ENCODE data around the gene MRPL43. TPM values are rescaled to one million over a fixed set of nuclear protein-coding genes. Genes with fewer than 3 reads are reported as not detected.

The MRPL43 gene
- total and polyA plus RNA-seq, 2 donors (not counting 1 experiment from before 2014, with no cell fraction given): 56.2 to 99.4 TPM

- Histone ChIP-seq H3K4me1 (ENCODE audit: control insufficient read depth in 2 of 2, insufficient read depth in 2 of 2, low read length in 2 of 2) (peaks cover 16 to 17% of the 10 kb centered on the region in 2 donors), H3K36me3 (replicated peaks in 1 of 2; ENCODE audit: control extremely low read depth in 1 of 2, control insufficient read depth in 1 of 2, extremely low read depth in 1 of 2, insufficient read depth in 2 of 2, low read length in 1 of 2) (no peaks in the 10 kb centered on the region), H3K9me3 (ENCODE audit: control extremely low read depth in 1 of 3, control insufficient read depth in 2 of 3, insufficient read depth in 1 of 3, low read length in 2 of 3) (no peaks in the 10 kb centered on the region), H3K4me3 (ENCODE audit: control extremely low read depth in 1 of 5, extremely low read depth in 1 of 5, insufficient read depth in 1 of 5, low read depth in 2 of 5, low read length in 4 of 5) (no peak overlapping the region), H2AFZ (ENCODE audit: insufficient read depth, low read depth, low read length, poor library complexity, severe bottlenecking) (no peak overlapping the region), H3K27me3 (replicated peaks in 1 of 4; ENCODE audit: control extremely low read depth in 1 of 4, control insufficient read depth in 3 of 4, insufficient read depth in 4 of 4, low read length in 3 of 4) (peaks cover 0 to 33% (median 22%) of the 10 kb centered on the region in 4 experiments), H3K9ac (ENCODE audit: low read length) (no peak overlapping the region), H3K4me2 (replicated peaks; ENCODE audit: low read depth, low read length, poor library complexity, severe bottlenecking) (no peak overlapping the region), H3K79me2 (ENCODE audit: control insufficient read depth, insufficient read depth, low read length) (no peaks in the 10 kb centered on the region), H3K27ac (ENCODE audit: low read length in 2 of 2) (no peak overlapping the region), H4K20me1 (ENCODE audit: control insufficient read depth, insufficient read depth, low read length, poor library complexity, severe bottlenecking) (no peaks in the 10 kb centered on the region)
- TF ChIP-seq CTCF (IDR thresholded peaks at IDR 0.05): no peak
- no peak for TF ChIP-seq EZH2 (IDR thresholded peaks at IDR 0.05; ENCODE audit: borderline replicate concordance, insufficient read depth, low read depth, low read length, poor library complexity, severe bottlenecking)
- ATAC-seq (ENCODE audit: low read depth): no peak
- peaks cover 27% of the 10 kb centered on the region for H3K27me3 Mint-ChIP-seq
- intact Hi-C loops (cut with micrococcal nuclease): no loop called here
- no peaks in the 10 kb centered on the region for H3K9me3 Mint-ChIP-seq (ENCODE audit: insufficient read depth)
- CTCF ChIA-PET: interaction anchor here (1.7 to 7.0 kb wide), 3 partner anchors 10 to 23 kb away, joined by 9 to 57 read pairs (median 36); partner anchors contain the start of genes LZTS2, PDZD7 and SFXN3
- H3K27ac Mint-ChIP-seq: no peak overlapping the region
- WGBS (ENCODE audit: insufficient coverage): 90% methylated on average over 5 of the region's 10 CpGs
- H3K4me3 Mint-ChIP-seq: no peak overlapping the region
- DNase-seq: no peak
- peaks cover 13% of the 10 kb centered on the region for H3K4me1 Mint-ChIP-seq
- POLR2A ChIA-PET: interaction anchor here (0.9 to 1.2 kb wide), 2 partner anchors 10 to 43 kb away, joined by 4 read pairs; partner anchors contain the start of genes PDZD7 and SFXN3
These were observed 33.3 kb upstream of the MRPL43 start for GRCh38 chr10:101020427-101021075.

- POLR2A ChIA-PET: interaction anchor here (0.6 to 1.2 kb wide), 3 partner anchors 12 to 47 kb away, joined by 4 read pairs; partner anchors contain the start of genes PDZD7 and SFXN3
- intact Hi-C loops (cut with micrococcal nuclease): no loop called here
- H3K4me3 Mint-ChIP-seq: peak overlapping the region; percentile 14
These were observed 32.1 kb upstream of the MRPL43 start for GRCh38 chr10:101019440-101019703.

More at GRCh38 chr10:101019440-101019703, 32.1 kb upstream of the MRPL43 start:
- H3K27me3 Mint-ChIP-seq: peaks cover 34% of the 10 kb centered on the region
- H3K9me3 Mint-ChIP-seq (ENCODE audit: insufficient read depth): no peaks in the 10 kb centered on the region
- CTCF ChIA-PET: interaction anchor here (0.7 to 7.0 kb wide), 13 partner anchors 8 to 53 kb away, joined by 3 to 57 read pairs (median 6); partner anchors contain the start of genes LZTS2, PDZD7 and SFXN3
- H3K4me1 Mint-ChIP-seq: peaks cover 14% of the 10 kb centered on the region
- Histone ChIP-seq H3K4me2 (replicated peaks; ENCODE audit: low read depth, low read length, poor library complexity, severe bottlenecking) (peak overlapping the region; percentile 65), H4K20me1 (ENCODE audit: control insufficient read depth, insufficient read depth, low read length, poor library complexity, severe bottlenecking) (no peaks in the 10 kb centered on the region), H3K27me3 (replicated peaks in 1 of 4; ENCODE audit: control extremely low read depth in 1 of 4, control insufficient read depth in 3 of 4, insufficient read depth in 4 of 4, low read length in 3 of 4) (peaks cover 0 to 45% (median 24%) of the 10 kb centered on the region in 4 experiments), H2AFZ (ENCODE audit: insufficient read depth, low read depth, low read length, poor library complexity, severe bottlenecking) (peak overlapping the region; percentile 60), H3K9me3 (ENCODE audit: control extremely low read depth in 1 of 3, control insufficient read depth in 2 of 3, insufficient read depth in 1 of 3, low read length in 2 of 3) (no peaks in the 10 kb centered on the region), H3K4me3 (ENCODE audit: control extremely low read depth in 1 of 5, extremely low read depth in 1 of 5, insufficient read depth in 1 of 5, low read depth in 2 of 5, low read length in 4 of 5) (no peak overlapping the region), H3K36me3 (replicated peaks in 1 of 2; ENCODE audit: control extremely low read depth in 1 of 2, control insufficient read depth in 1 of 2, extremely low read depth in 1 of 2, insufficient read depth in 2 of 2, low read length in 1 of 2) (no peaks in the 10 kb centered on the region), H3K27ac (ENCODE audit: low read length in 2 of 2) (no peak overlapping the region), H3K79me2 (ENCODE audit: control insufficient read depth, insufficient read depth, low read length) (no peaks in the 10 kb centered on the region), H3K9ac (ENCODE audit: low read length) (no peak overlapping the region), H3K4me1 (ENCODE audit: control insufficient read depth in 2 of 2, insufficient read depth in 2 of 2, low read length in 2 of 2) (peaks cover 16 to 19% of the 10 kb centered on the region in 2 donors)
- no peak for TF ChIP-seq CTCF (IDR thresholded peaks at IDR 0.05)
- TF ChIP-seq EZH2 (IDR thresholded peaks at IDR 0.05; ENCODE audit: borderline replicate concordance, insufficient read depth, low read depth, low read length, poor library complexity, severe bottlenecking): no peak
- DNase-seq (no peak), ATAC-seq (ENCODE audit: low read depth) (no peak)
- WGBS (ENCODE audit: insufficient coverage): 33% methylated on average over 1 of the region's 2 CpGs
- H3K27ac Mint-ChIP-seq: no peak overlapping the region

Measured in B cell (primary cell).